H1 (cell line): Measurements from ENCODE around the gene PRMT1. TPM values are rescaled to one million over a fixed set of nuclear protein-coding genes. Genes with fewer than 3 reads are reported as not detected.

ENCODE experiments used
- CTCF ChIA-PET: fragments of 300-600 bp; sonication (Branson Sonifier 250); formaldehyde crosslinking; loops from one replicate; lab custom pipeline; 2021; ENCODE audit not compliant: partially characterized antibody; lab: Charles Lee
- POLR2A ChIA-PET: fragments of 300-600 bp; sonication (Branson Sonifier 250); formaldehyde crosslinking; loops from one replicate; lab custom pipeline; 2021; ENCODE audit warnings: inconsistent platforms; ENCODE audit not compliant: partially characterized antibody; lab: Charles Lee
- DNase-seq, 2 experiments: peaks; one replicate each; pipeline versions ENCODE4 v3.0.0 to v3.0.0-alpha.2; 2010 to 2022; ENCODE audit warnings: low spot score in 2 of 2, low read depth in 1 of 2, mixed read lengths in 1 of 2
- FAIRE-seq: peaks from 2 replicates; lab custom pipeline; 2011; peaks lifted over from hg19 to GRCh38; lab: Jason Lieb, UNC
- H2AFZ ChIP-seq: 2 replicates; pipeline ENCODE4 v1.8.1; 2012; ENCODE audit warnings: low read length, inconsistent platforms
- H2AK5ac ChIP-seq: 2 replicates; pipeline ENCODE4 v1.6.1; 2013; ENCODE audit warnings: low read depth, low read length
- H2BK120ac ChIP-seq: replicated peaks from 2 replicates; pipeline ENCODE3; 2013; ENCODE audit warnings: low read depth, low read length, inconsistent platforms
- H2BK12ac ChIP-seq: 2 replicates; pipeline ENCODE4 v1.6.1; 2013; ENCODE audit warnings: low read depth, low read length
- H2BK15ac ChIP-seq: 2 replicates; pipeline ENCODE4 v1.6.1; 2013; ENCODE audit warnings: low read length
- H2BK20ac ChIP-seq: 2 replicates; pipeline ENCODE4 v1.6.1; 2013; ENCODE audit warnings: low read length
- H2BK5ac ChIP-seq: 2 replicates; pipeline ENCODE4 v1.6.1; 2013; ENCODE audit warnings: low read depth, low read length
- H3K14ac ChIP-seq: 2 replicates; pipeline ENCODE4 v1.6.1; 2013; ENCODE audit warnings: inconsistent platforms; ENCODE audit not compliant: insufficient read length
- H3K18ac ChIP-seq: 2 replicates; pipeline ENCODE4 v1.6.1; 2013; ENCODE audit warnings: low read length; ENCODE audit errors: extremely low read depth
- H3K23ac ChIP-seq: 2 replicates; pipeline ENCODE4 v1.6.1; 2013; ENCODE audit warnings: inconsistent platforms; ENCODE audit not compliant: insufficient read length
- H3K23me2 ChIP-seq: 2 replicates; pipeline ENCODE4 v1.6.1; 2013; ENCODE audit warnings: low read depth, low read length
- H3K27ac ChIP-seq: 2 replicates; pipeline ENCODE4 v1.6.1; 2011; ENCODE audit warnings: low read depth, low read length, inconsistent platforms
- H3K27me3 ChIP-seq, 4 experiments: replicated peaks in 1 of 4; 1 replicate in 1 of 4; 2 replicates in 3 of 4; pipeline versions ENCODE4 v1.6.1 to v1.8.1; 2011 to 2013; ENCODE audit warnings: low read length in 3 of 4, mild to moderate bottlenecking in 3 of 4, inconsistent platforms in 2 of 4, mixed read lengths in 2 of 4, moderate library complexity in 1 of 4; ENCODE audit not compliant: control insufficient read depth in 3 of 4, insufficient read depth in 3 of 4; ENCODE audit errors: extremely low read depth in 1 of 4
- H3K36me3 ChIP-seq, 4 experiments: 2 replicates each; pipeline versions ENCODE4 v1.6.1 to v1.8.1; 2011 to 2013; ENCODE audit warnings: mild to moderate bottlenecking in 4 of 4, low read length in 3 of 4, moderate library complexity in 2 of 4, control low read depth in 1 of 4, inconsistent platforms in 1 of 4; ENCODE audit not compliant: insufficient read depth in 4 of 4, control insufficient read depth in 2 of 4
- H3K4ac ChIP-seq: replicated peaks from 2 replicates; pipeline ENCODE3; 2013; ENCODE audit warnings: low read length, low read depth, mixed read lengths, inconsistent platforms; ENCODE audit not compliant: insufficient read length
- H3K4me1 ChIP-seq, 4 experiments: replicated peaks in 1 of 4; 1 replicate in 1 of 4; 2 replicates in 3 of 4; pipeline versions ENCODE4 v1.6.1 to v1.8.1; 2011 to 2013; ENCODE audit warnings: low read length in 3 of 4, inconsistent platforms in 2 of 4, mixed read lengths in 1 of 4; ENCODE audit not compliant: insufficient read depth in 4 of 4, control insufficient read depth in 3 of 4
- H3K4me2 ChIP-seq, 2 experiments: 2 replicates each; pipeline versions ENCODE4 v1.6.1 to v1.8.1; 2011 to 2013; ENCODE audit warnings: low read depth in 2 of 2, low read length in 2 of 2, control low read depth in 1 of 2, inconsistent platforms in 1 of 2, mild to moderate bottlenecking in 1 of 2; ENCODE audit not compliant: insufficient read depth in 1 of 2
- H3K4me3 ChIP-seq, 4 experiments: fragments of 200-600, 300-600 bp in 1 of 4; sonication (generic), shearing (Covaris generic), sonication (Bioruptor Twin) in 1 of 4; 2 replicates each; pipeline versions ENCODE4 v1.5.1 to v1.8.1; 2011 to 2016; ENCODE audit warnings: low read length in 4 of 4, low read depth in 3 of 4, control low read depth in 2 of 4, inconsistent platforms in 2 of 4, mild to moderate bottlenecking in 2 of 4, mixed read lengths in 1 of 4, moderate library complexity in 1 of 4; ENCODE audit not compliant: insufficient read depth in 2 of 4; ENCODE audit errors: extremely low read depth in 1 of 4
- H3K56ac ChIP-seq: replicated peaks from 2 replicates; pipeline ENCODE3; 2013; ENCODE audit warnings: low read depth, mild to moderate bottlenecking, mixed read lengths, low read length, inconsistent platforms; ENCODE audit not compliant: insufficient read length
- H3K79me1 ChIP-seq: 2 replicates; pipeline ENCODE4 v1.6.1; 2013; ENCODE audit warnings: low read depth, low read length, control low read depth
- H3K79me2 ChIP-seq, 2 experiments: 2 replicates each; pipeline versions ENCODE4 v1.6.1 to v1.8.1; 2012 to 2013; ENCODE audit warnings: low read length in 2 of 2, mild to moderate bottlenecking in 2 of 2, inconsistent platforms in 1 of 2; ENCODE audit not compliant: insufficient read depth in 2 of 2, control insufficient read depth in 1 of 2
- H3K9ac ChIP-seq, 4 experiments: replicated peaks in 1 of 4; 1 replicate in 1 of 4; 2 replicates in 3 of 4; pipeline versions ENCODE4 v1.6.1 to v1.8.1; 2011 to 2013; ENCODE audit warnings: low read depth in 3 of 4, low read length in 3 of 4, control low read depth in 2 of 4, mild to moderate bottlenecking in 2 of 4, moderate library complexity in 2 of 4, inconsistent platforms in 1 of 4; ENCODE audit errors: extremely low read depth in 1 of 4
- H3K9me3 ChIP-seq, 2 experiments: 2 replicates each; pipeline versions ENCODE4 v1.6.1 to v1.8.1; 2012 to 2013; ENCODE audit warnings: mild to moderate bottlenecking in 2 of 2, moderate library complexity in 2 of 2, control low read depth in 1 of 2, inconsistent platforms in 1 of 2, low read depth in 1 of 2, low read length in 1 of 2, mixed read lengths in 1 of 2; ENCODE audit not compliant: insufficient read depth in 2 of 2
- H4K20me1 ChIP-seq, 2 experiments: replicated peaks in 1 of 2; 2 replicates each; pipeline versions ENCODE3 to v1.8.1; 2011 to 2013; ENCODE audit warnings: inconsistent platforms in 2 of 2, low read length in 2 of 2, mild to moderate bottlenecking in 1 of 2; ENCODE audit not compliant: insufficient read depth in 2 of 2, control insufficient read depth in 1 of 2
- H4K5ac ChIP-seq: 2 replicates; pipeline ENCODE4 v1.6.1; 2013; ENCODE audit warnings: low read length, low read depth, mixed read lengths, inconsistent platforms; ENCODE audit not compliant: insufficient read length
- H4K8ac ChIP-seq: 2 replicates; pipeline ENCODE4 v1.8.0; 2013; ENCODE audit warnings: mild to moderate bottlenecking, moderate library complexity, low read length, inconsistent platforms; ENCODE audit not compliant: insufficient read depth; ENCODE audit errors: extremely low read depth
- H4K91ac ChIP-seq: replicated peaks from 2 replicates; pipeline ENCODE3; 2013; ENCODE audit warnings: low read length, mixed read lengths, inconsistent platforms; ENCODE audit not compliant: insufficient read length
- JUN ChIP-seq: IDR thresholded peaks from 2 replicates; pipeline ENCODE4 v1.6.1; 2011; ENCODE audit warnings: low read depth, mild to moderate bottlenecking, improper control_type of control experiment, low read length
- SP2 ChIP-seq: IDR thresholded peaks from 2 replicates; pipeline ENCODE4 v1.6.1; 2012; ENCODE audit warnings: mild to moderate bottlenecking, low read length, inconsistent platforms
- WGBS, 2 experiments: shearing (Covaris generic) in 1 of 2; methylation state at CpG; one replicate each; pipeline versions ENCODE4 v1.1.6 to v1.1.7; 2013 to 2015; ENCODE audit warnings: low lambda C conversion rate in 2 of 2, mixed read lengths in 2 of 2, inconsistent platforms in 1 of 2, low coverage in 1 of 2, missing lambda C conversion rate in 1 of 2; ENCODE audit not compliant: insufficient replicate concordance in 2 of 2, insufficient coverage in 1 of 2, insufficient read length in 1 of 2; ENCODE audit errors: extremely low coverage in 1 of 2, missing lambda C conversion rate in 1 of 2; 5-methylcytosine and 5-hydroxymethylcytosine counted together
- polyA plus RNA-seq, 7 experiments: library from polyadenylated mRNA; depleted of rRNA in 3 of 7; stranded (reverse) in 5 of 7; unstranded in 2 of 7; fragments of >200 nt in 5 of 7; fragments of 200-250 nt in 2 of 7; gene quantifications; 1 replicate in 5 of 7; 2 replicates in 1 of 7; 4 replicates in 1 of 7; pipeline versions ENCODE4 v1.2.1 to v1.2.3, GENCODE V29; 2011 to 2013; ENCODE audit warnings: missing spikeins in 2 of 7, mixed read lengths in 2 of 7
- total RNA-seq: library from RNA; stranded (reverse); fragmentation: NEBNext Ultra II Directional; extraction: Animal tissue kit (Norgen Biotek cat#: 25700); gene quantifications from 2 replicates; pipeline ENCODE4 v1.2.1, GENCODE V29; 2021

Gene PRMT1
- total and polyA plus RNA-seq, 2 of the 8 experiments (the other 6 are each of a cell fraction or from before 2014, with no cell fraction given): 561 to 1,215 TPM

DNA sequence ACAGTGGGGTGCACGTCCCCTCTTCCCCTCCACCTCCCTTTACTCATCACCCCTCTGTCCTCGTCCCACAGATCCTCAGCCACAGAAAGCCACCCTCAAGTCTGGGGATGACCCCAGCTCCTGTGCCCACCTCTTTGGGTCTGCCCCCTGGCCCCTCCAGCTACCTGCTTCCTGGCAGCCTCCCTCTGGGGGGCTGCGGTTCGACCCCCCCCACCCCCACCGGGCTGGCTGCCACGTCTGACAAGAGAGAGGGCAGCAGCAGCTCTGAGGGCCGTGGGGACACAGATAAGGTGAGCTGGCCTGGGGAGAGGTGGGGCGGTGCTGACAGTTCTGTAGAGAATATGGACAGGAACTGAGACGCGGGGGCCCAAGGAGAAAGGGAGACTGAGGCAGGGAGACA lies 22.5 kb upstream of the PRMT1 start:
- Histone ChIP-seq H3K79me2 (no peaks in the 10 kb centered on the region; a peak in 1 of 4 replicates), H2BK5ac (no peak overlapping the region), H3K4me2 (no peak overlapping the region), H3K27me3 (no peaks in the 10 kb centered on the region), H3K27ac (no peak overlapping the region), H2BK12ac (no peak overlapping the region), H3K23me2 (no peaks in the 10 kb centered on the region), H2BK120ac (no peak overlapping the region), H2BK20ac (no peak overlapping the region), H3K36me3 (peaks cover 15 to 75% (median 49%) of the 10 kb centered on the region in 4 experiments; a peak in 7 of 8 replicates), H3K56ac (no peak overlapping the region), H3K9ac (no peak overlapping the region), H2AK5ac (no peak overlapping the region), H3K9me3 (no peaks in the 10 kb centered on the region), H4K5ac (no peak overlapping the region), H2AFZ (no peak overlapping the region), H4K20me1 (peaks cover 6 to 17% of the 10 kb centered on the region in 2 experiments), H3K4ac (no peak overlapping the region), H3K79me1 (peaks cover 7% of the 10 kb centered on the region; the same call in 1 of the 2 replicates), H4K8ac (no peak overlapping the region), H3K14ac (no peak overlapping the region), H4K91ac (no peak overlapping the region), H3K23ac (no peak overlapping the region), H3K18ac (no peak overlapping the region), H3K4me1 (peaks cover 0 to 14% (median 5%) of the 10 kb centered on the region in 4 experiments; a peak in 4 of 7 replicates), H2BK15ac (no peak overlapping the region), H3K4me3 (no peak overlapping the region)
- CTCF ChIA-PET: interaction anchor here (0.5 to 3.8 kb wide), 7 partner anchors 11 to 56 kb away, joined by 4 to 39 read pairs (median 5); partner anchors contain the start of genes ADM5, BCL2L12 and IRF3
- POLR2A ChIA-PET: interaction anchor here (1.0 to 18.0 kb wide), 6 partner anchors 10 to 74 kb away, joined by 3 to 275 read pairs (median 22); partner anchors contain the start of genes ADM5, BCL2L12, IRF3 and NOSIP
- no peak for DNase-seq
- FAIRE-seq: no peak
- WGBS, 2 experiments: 94% methylated on average over 8 of the region's 10 CpGs; no CpG with 5 or more reads in 1 of the 2 experiments
- TF ChIP-seq SP2: no peak
- no peak for TF ChIP-seq JUN
